HepG2 (cell line): ENCODE data around the gene ANK3. TPM values are rescaled to one million over a fixed set of nuclear protein-coding genes. Genes with fewer than 3 reads are reported as not detected.

Source experiments
- ATAC-seq: fragments of 200-7000 bp; cut with Tn5 transposase; 3 replicates; pipeline ENCODE4 v1.9.1; 2020; ENCODE audit warnings: mild to moderate bottlenecking, moderate library complexity
- BruUV-seq: library from RNA; stranded (reverse); fragments of 400-500 nt; replicated peaks from 2 replicates; lab custom pipeline; 2021; lab: Mats Ljungman, UMichigan
- CTCF ChIA-PET: fragments of 300-600 bp; formaldehyde crosslinking; extraction: SDS; loops from one replicate; lab custom pipeline; 2021; ENCODE audit warnings: low total read pairs, inconsistent platforms, low intra/inter-chr PET ratio; lab: Yijun Ruan, JAX
- POLR2A ChIA-PET: fragments of 350-600 bp; sonication (Branson Sonifier 250); formaldehyde crosslinking; loops from one replicate; lab custom pipeline; 2020; ENCODE audit warnings: antibody characterized with exemption, inconsistent platforms; lab: Yijun Ruan, JAX
- DNase-seq: peaks from one replicate; pipeline ENCODE4 v3.0.0-alpha.2; 2015; ENCODE audit warnings: low spot score
- FAIRE-seq: peaks from 3 replicates; lab custom pipeline; 2011; peaks lifted over from hg19 to GRCh38; lab: Jason Lieb, UNC
- H2AFZ ChIP-seq: one replicate; pipeline ENCODE4 v1.6.1; 2011; ENCODE audit warnings: low read length, inconsistent platforms
- H3K27ac ChIP-seq: fragments of 300-600 bp; 3 replicates; pipeline ENCODE4 v1.8.0; 2011; ENCODE audit warnings: mixed run types, mild to moderate bottlenecking, mixed read lengths, low read length, inconsistent platforms; ENCODE audit not compliant: insufficient read depth; ENCODE audit errors: extremely low read length
- H3K27me3 ChIP-seq, 2 experiments: fragments of 200-600 bp in 1 of 2; 2 replicates in 1 of 2; 3 replicates in 1 of 2; pipeline versions ENCODE4 v1.6.0 to v1.8.0; 2011; ENCODE audit warnings: low read length in 2 of 2, mild to moderate bottlenecking in 2 of 2, moderate library complexity in 2 of 2, inconsistent platforms in 1 of 2; ENCODE audit not compliant: insufficient read depth in 2 of 2, control insufficient read depth in 1 of 2
- H3K36me3 ChIP-seq, 2 experiments: fragments of 200-600 bp in 1 of 2; replicated peaks in 1 of 2; 2 replicates in 1 of 2; 3 replicates in 1 of 2; pipeline versions ENCODE4 v1.5.1 to v1.8.0; 2011; ENCODE audit warnings: low read length in 2 of 2, inconsistent platforms in 1 of 2; ENCODE audit not compliant: insufficient read depth in 2 of 2, control insufficient read depth in 1 of 2
- H3K4me1 ChIP-seq: 2 replicates; pipeline ENCODE4 v1.5.1; 2012; ENCODE audit warnings: low read length, inconsistent platforms; ENCODE audit not compliant: insufficient read depth
- H3K4me2 ChIP-seq: 2 replicates; pipeline ENCODE4 v1.6.0; 2011; ENCODE audit warnings: low read depth, low read length, inconsistent platforms
- H3K4me3 ChIP-seq, 3 experiments: fragments of 200-600 bp in 1 of 3; sonication (generic), shearing (Covaris generic) in 1 of 3; replicated peaks in 1 of 3; 2 replicates each; pipeline ENCODE4 v1.5.1; 2011 to 2016; ENCODE audit warnings: low read length in 3 of 3, inconsistent platforms in 2 of 3, low read depth in 2 of 3, mild to moderate bottlenecking in 2 of 3, control low read depth in 1 of 3, mixed read lengths in 1 of 3; ENCODE audit not compliant: insufficient read depth in 1 of 3
- H3K79me2 ChIP-seq: one replicate; pipeline ENCODE4 v1.6.1; 2011; ENCODE audit warnings: low read length, inconsistent platforms; ENCODE audit not compliant: insufficient read depth
- H3K9ac ChIP-seq: 2 replicates; pipeline ENCODE4 v1.6.0; 2011; ENCODE audit warnings: mild to moderate bottlenecking, low read depth, low read length, inconsistent platforms; ENCODE audit not compliant: insufficient read depth
- H3K9me3 ChIP-seq: 2 replicates; pipeline ENCODE4 v1.5.1; 2012; ENCODE audit warnings: mild to moderate bottlenecking, low read length
- H4K20me1 ChIP-seq: 2 replicates; pipeline ENCODE4 v1.6.0; 2011; ENCODE audit warnings: inconsistent platforms, mild to moderate bottlenecking, low read length, moderate library complexity; ENCODE audit not compliant: insufficient read depth
- AGO2 ChIP-seq: fragments of 200-400 bp; formaldehyde crosslinking; optimal IDR thresholded peaks from 2 replicates; pipeline ENCODE3; 2017; ENCODE audit warnings: mild to moderate bottlenecking, low read depth, low read length, moderate library complexity
- AHR ChIP-seq: IDR thresholded peaks from 2 replicates; pipeline ENCODE4 v1.6.1; 2018; ENCODE audit warnings: missing genetic modification reagents, missing compliant biosample characterization
- AKAP8 ChIP-seq: sonication (generic); formaldehyde crosslinking; IDR thresholded peaks from 2 replicates; pipeline ENCODE4 v1.5.1; 2020; ENCODE audit warnings: mild to moderate bottlenecking, missing genetic modification reagents
- DR1 ChIP-seq: sonication (generic); formaldehyde crosslinking; IDR thresholded peaks from 2 replicates; pipeline ENCODE4 v1.8.0; 2021; ENCODE audit warnings: mild to moderate bottlenecking, missing genetic modification reagents, inconsistent platforms
- RBAK ChIP-seq: sonication (generic); formaldehyde crosslinking; IDR thresholded peaks from 2 replicates; pipeline ENCODE4 v1.5.1; 2020; ENCODE audit warnings: mild to moderate bottlenecking, missing genetic modification reagents
- TMF1 ChIP-seq: sonication (generic); formaldehyde crosslinking; IDR thresholded peaks from 2 replicates; pipeline ENCODE4 v1.8.1; 2022; ENCODE audit warnings: low read depth, missing genetic modification reagents
- ZNF333 ChIP-seq: sonication (generic); formaldehyde crosslinking; IDR thresholded peaks from 2 replicates; pipeline ENCODE4 v1.4.0; 2020; ENCODE audit warnings: mild to moderate bottlenecking, missing genetic modification reagents, borderline replicate concordance
- ZNF546 ChIP-seq: sonication (generic); formaldehyde crosslinking; conservative IDR thresholded peaks from 2 replicates; pipeline ENCODE4 v1.8.1; 2023; ENCODE audit warnings: mild to moderate bottlenecking, missing genetic modification reagents
- ZNF724P ChIP-seq: sonication (generic); formaldehyde crosslinking; IDR thresholded peaks from 2 replicates; pipeline ENCODE4 v1.8.0; 2022; ENCODE audit warnings: missing genetic modification reagents, borderline replicate concordance
- WGBS: methylation state at CpG from one replicate; pipeline ENCODE4 v1.1.6; 2017; ENCODE audit warnings: low lambda C conversion rate; 5-methylcytosine and 5-hydroxymethylcytosine counted together
- in situ Hi-C: cut with HindIII; loops from 2 replicates; pipeline ENCODE4 v1.10.0; 2017; ENCODE audit warnings: low pct_unique_long_range_greater_than_20kb; ENCODE audit not compliant: extremely low pct_ligation_motif_present
- intact Hi-C: fragments of 100-400 bp; cut with micrococcal nuclease; formaldehyde crosslinking; loops from one replicate; pipeline ENCODE4 v1.10.0; 2022; ENCODE audit not compliant: unreplicated experiment
- polyA plus RNA-seq, 8 experiments: library from polyadenylated mRNA; depleted of rRNA in 3 of 8; stranded (reverse) in 7 of 8; unstranded in 1 of 8; fragments of >200 nt; fragmentation: Illumina TruSeq in 4 of 8; extraction: Trizol in 4 of 8; gene quantifications; 2 replicates each; pipeline versions ENCODE4 v1.2.1 to v1.2.3, GENCODE V29; 2011 to 2016; ENCODE audit warnings: low read depth in 4 of 8, missing spikeins in 1 of 8, mixed read lengths in 1 of 8; ENCODE audit not compliant: insufficient read depth in 1 of 8
- total RNA-seq, 5 experiments: library from RNA; depleted of rRNA; stranded (reverse); fragments of >200 nt; fragmentation: Illumina TruSeq; extraction: Trizol; gene quantifications; 2 replicates each; pipeline ENCODE4 v1.2.3, GENCODE V29; 2016; ENCODE audit warnings: low read depth in 1 of 5

ANK3 gene
- total and polyA plus RNA-seq, 2 of the 13 experiments (the other 11 are each of a cell fraction or from before 2014, with no cell fraction given), result not detected

GRCh38 chr10:60298408-60299389 is 91.0 kb downstream of the ANK3 start:
- no peaks in the 10 kb centered on the region for H3K36me3 ChIP-seq
- ATAC-seq (no peak), DNase-seq (no peak), FAIRE-seq (no peak)
- H3K4me1 ChIP-seq, result no peaks in the 10 kb centered on the region
- no peak for TF ChIP-seq ZNF546 (CRISPR knock-in tag)
- no peak for TF ChIP-seq ZNF333 (CRISPR knock-in tag)
- no peak for TF ChIP-seq ZNF724P (CRISPR knock-in tag)
- no peak for TF ChIP-seq AKAP8 (CRISPR knock-in tag)
- TF ChIP-seq AHR (CRISPR knock-in tag), result no peak
- no peak for TF ChIP-seq AGO2
- no peak for TF ChIP-seq TMF1
- TF ChIP-seq RBAK (CRISPR knock-in tag), result no peak
- TF ChIP-seq DR1 (CRISPR knock-in tag), result no peak
- H3K4me3 ChIP-seq, result no peak overlapping the region
- H3K27me3 ChIP-seq, result no peaks in the 10 kb centered on the region
- H2AFZ ChIP-seq, result no peak overlapping the region
- ChIA-PET POLR2A (no interaction called here), CTCF (no interaction called here)
- H3K9me3 ChIP-seq, result no peaks in the 10 kb centered on the region
- no peak overlapping the region for H3K9ac ChIP-seq
- H3K4me2 ChIP-seq, result no peak overlapping the region
- no peaks in the 10 kb centered on the region for H4K20me1 ChIP-seq
- in situ Hi-C loops (no loop called here), intact Hi-C loops (no loop called here)
- WGBS, result 17% methylated on average over 9 of the region's 9 CpGs
- no TSS peak for BruUV-seq
- no peaks in the 10 kb centered on the region for H3K79me2 ChIP-seq
- no peak overlapping the region for H3K27ac ChIP-seq
